ENCODE measurements around the gene TMEM134. TPM values are rescaled to one million over a fixed set of nuclear protein-coding genes. Genes with fewer than 3 reads are reported as not detected.

The TMEM134 gene
- total RNA-seq, 1 donor from 2014 or later = 51.4 TPM

GRCh38 chr11:67495234-67496005, 26.4 kb upstream of the TMEM134 start:
- H3K9me3 Mint-ChIP-seq (ENCODE audit: unreplicated experiment) = no peaks in the 10 kb centered on the region

DNA sequence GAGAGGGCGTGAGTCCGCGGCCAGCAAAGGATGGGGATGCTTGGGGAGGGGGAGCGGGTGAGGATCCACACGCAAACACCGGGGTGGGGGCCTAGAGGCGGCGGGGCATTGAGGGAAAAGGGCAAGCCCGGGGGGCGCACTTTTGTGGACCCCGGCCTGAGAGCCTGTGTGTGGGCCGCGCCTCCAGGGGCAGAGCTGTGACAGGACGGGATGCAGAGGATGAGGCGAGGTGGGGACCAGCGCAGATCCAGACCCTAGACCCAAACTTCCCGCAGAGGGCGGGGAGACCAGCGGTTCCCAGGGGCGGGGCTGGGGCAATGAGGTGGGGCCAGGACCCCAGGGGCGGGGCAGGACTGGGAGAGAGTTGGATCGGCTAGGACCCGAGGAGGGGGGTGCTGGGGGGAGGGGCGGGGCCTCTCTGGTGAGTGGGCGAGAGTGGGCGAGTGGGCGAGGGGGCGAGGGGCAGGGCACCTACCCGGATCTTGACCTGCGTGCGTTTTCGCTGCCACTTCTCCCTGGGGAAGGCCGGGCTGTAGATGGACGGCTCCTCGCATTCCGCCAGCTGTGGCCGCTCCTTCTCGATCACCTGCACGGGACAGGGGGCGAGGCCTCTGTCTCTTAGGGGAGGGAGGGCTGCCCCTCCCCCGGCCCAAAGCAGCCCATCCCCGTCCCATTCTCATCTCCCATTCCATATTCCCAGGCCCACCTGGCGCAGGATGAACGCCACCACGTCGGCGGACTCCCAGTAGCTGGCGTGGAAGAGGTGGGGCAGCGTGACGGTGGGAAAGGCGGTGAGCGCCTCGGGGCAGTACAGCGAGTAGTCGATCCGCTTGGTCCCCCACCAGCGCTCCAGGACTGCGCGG, 25.6 kb upstream of the TMEM134 start:
- H3K36me3 Mint-ChIP-seq (ENCODE audit: unreplicated experiment) = peaks cover 14% of the 10 kb centered on the region
- no peak overlapping the region for H3K27ac Mint-ChIP-seq (ENCODE audit: unreplicated experiment)
- H3K9me3 Mint-ChIP-seq (ENCODE audit: unreplicated experiment) = no peaks in the 10 kb centered on the region
- TF ChIP-seq, protein P1, sequence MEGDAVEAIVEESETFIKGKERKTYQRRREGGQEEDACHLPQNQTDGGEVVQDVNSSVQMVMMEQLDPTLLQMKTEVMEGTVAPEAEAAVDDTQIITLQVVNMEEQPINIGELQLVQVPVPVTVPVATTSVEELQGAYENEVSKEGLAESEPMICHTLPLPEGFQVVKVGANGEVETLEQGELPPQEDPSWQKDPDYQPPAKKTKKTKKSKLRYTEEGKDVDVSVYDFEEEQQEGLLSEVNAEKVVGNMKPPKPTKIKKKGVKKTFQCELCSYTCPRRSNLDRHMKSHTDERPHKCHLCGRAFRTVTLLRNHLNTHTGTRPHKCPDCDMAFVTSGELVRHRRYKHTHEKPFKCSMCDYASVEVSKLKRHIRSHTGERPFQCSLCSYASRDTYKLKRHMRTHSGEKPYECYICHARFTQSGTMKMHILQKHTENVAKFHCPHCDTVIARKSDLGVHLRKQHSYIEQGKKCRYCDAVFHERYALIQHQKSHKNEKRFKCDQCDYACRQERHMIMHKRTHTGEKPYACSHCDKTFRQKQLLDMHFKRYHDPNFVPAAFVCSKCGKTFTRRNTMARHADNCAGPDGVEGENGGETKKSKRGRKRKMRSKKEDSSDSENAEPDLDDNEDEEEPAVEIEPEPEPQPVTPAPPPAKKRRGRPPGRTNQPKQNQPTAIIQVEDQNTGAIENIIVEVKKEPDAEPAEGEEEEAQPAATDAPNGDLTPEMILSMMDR (IDR thresholded peaks at IDR 0.05) = no peak
- no peak overlapping the region for H3K4me3 Mint-ChIP-seq (ENCODE audit: unreplicated experiment)
- H3K27me3 Mint-ChIP-seq (ENCODE audit: unreplicated experiment) = no peaks in the 10 kb centered on the region
- H3K4me1 Mint-ChIP-seq (ENCODE audit: unreplicated experiment) = no peaks in the 10 kb centered on the region
- no peak for DNase-seq (ENCODE audit: extremely low spot score, unreplicated experiment)

More at GRCh38 chr11:67495234-67496005, 26.4 kb upstream of the TMEM134 start:
- H3K36me3 Mint-ChIP-seq (ENCODE audit: unreplicated experiment) = peaks cover 7% of the 10 kb centered on the region
- H3K4me1 Mint-ChIP-seq (ENCODE audit: unreplicated experiment) = no peaks in the 10 kb centered on the region
- TF ChIP-seq, protein P1 (IDR thresholded peaks at IDR 0.05) = no peak
- H3K27me3 Mint-ChIP-seq (ENCODE audit: unreplicated experiment) = no peaks in the 10 kb centered on the region
- no peak for DNase-seq (ENCODE audit: extremely low spot score, unreplicated experiment)
- no peak overlapping the region for H3K27ac Mint-ChIP-seq (ENCODE audit: unreplicated experiment)
- no peak overlapping the region for H3K4me3 Mint-ChIP-seq (ENCODE audit: unreplicated experiment)

DNA sequence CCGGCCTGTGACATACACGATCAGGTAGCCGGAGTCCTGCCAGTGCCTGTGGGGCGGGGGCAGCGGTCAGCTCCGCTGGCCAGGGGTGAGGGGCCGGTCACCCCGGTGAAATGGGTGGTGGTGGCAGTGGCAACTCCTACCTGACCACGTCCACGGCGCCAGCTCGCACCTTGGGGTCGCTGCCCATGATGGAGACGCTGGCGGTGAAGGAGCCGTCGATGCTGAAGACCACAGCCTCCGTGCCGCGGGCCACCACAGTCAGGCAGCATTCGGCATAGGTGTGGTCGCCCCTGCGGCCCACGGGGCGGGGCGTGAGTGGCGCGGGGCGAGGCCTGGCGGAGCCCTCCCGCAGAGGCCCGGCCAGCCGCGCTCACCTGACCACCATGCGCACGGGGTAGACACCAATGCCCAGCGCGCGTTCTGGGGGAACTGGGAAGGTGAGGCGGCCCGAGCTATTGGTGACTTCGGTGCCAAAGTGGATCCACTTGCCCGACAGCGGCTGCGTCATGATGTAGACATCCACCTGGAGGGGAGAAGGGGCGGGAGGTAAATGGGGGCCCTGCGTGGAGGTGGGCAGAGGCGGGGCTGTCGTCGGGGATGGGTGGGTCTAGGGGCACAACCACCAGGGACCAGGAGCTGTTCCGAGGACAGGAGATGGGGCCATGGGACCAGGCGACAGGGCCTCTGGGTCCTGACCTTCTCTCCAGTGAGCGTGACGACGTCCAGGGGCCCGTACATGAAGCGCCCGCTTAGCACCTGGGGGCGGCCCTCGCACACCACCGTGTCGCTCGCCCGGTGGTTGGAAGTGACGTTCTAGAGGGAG, 24.7 kb upstream of the TMEM134 start:
- TF ChIP-seq, protein P1 (IDR thresholded peaks at IDR 0.05) = no peak
- Mint-ChIP-seq H3K27me3 (ENCODE audit: unreplicated experiment) (no peaks in the 10 kb centered on the region), H3K36me3 (ENCODE audit: unreplicated experiment) (peaks cover 14% of the 10 kb centered on the region), H3K9me3 (ENCODE audit: unreplicated experiment) (no peaks in the 10 kb centered on the region), H3K27ac (ENCODE audit: unreplicated experiment) (no peak overlapping the region), H3K4me1 (ENCODE audit: unreplicated experiment) (no peaks in the 10 kb centered on the region), H3K4me3 (ENCODE audit: unreplicated experiment) (no peak overlapping the region)
- DNase-seq (ENCODE audit: extremely low spot score, unreplicated experiment) = no peak

DNA sequence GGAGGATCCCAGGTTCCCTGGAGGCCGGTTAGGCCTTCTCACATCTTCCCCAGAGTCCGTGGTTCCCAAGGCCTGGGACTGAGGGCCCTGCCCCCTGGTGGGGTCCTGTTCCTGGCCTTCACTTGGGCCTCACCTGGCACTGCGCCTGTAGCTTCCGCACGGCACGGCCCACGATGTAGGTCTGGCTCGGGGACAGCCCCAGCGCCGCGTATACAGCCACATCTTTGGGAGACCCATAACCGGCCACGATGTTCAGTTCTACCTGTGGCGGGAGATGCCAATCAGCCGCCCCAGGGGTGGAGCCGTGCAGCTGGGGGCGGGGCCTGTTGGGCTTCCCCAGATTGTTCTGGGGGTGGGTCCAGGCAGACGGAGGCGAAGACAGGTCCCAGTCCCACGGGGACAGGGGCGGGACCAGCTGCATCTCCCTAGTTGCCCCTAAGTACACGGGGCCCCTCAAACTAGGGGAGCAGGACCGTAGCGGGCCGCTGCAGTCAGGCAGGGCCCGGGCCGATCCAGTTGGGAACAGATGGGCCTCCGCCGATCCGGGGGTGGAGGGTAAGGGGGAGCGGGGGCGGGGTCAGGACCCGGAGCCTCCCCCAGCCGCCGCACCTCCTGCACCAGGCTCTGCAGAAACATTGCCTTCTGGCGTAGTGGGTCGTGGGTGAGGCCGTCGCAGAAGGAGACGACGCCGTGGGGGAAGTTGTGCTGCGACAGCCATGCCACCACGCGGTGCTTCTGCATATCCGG, 23.9 kb upstream of the TMEM134 start:
- Mint-ChIP-seq H3K27ac (ENCODE audit: unreplicated experiment) (no peak overlapping the region), H3K36me3 (ENCODE audit: unreplicated experiment) (peaks cover 17% of the 10 kb centered on the region), H3K4me1 (ENCODE audit: unreplicated experiment) (no peaks in the 10 kb centered on the region), H3K4me3 (ENCODE audit: unreplicated experiment) (no peak overlapping the region), H3K9me3 (ENCODE audit: unreplicated experiment) (no peaks in the 10 kb centered on the region), H3K27me3 (ENCODE audit: unreplicated experiment) (no peaks in the 10 kb centered on the region)
- TF ChIP-seq, protein P1 (IDR thresholded peaks at IDR 0.05) = no peak
- no peak for DNase-seq (ENCODE audit: extremely low spot score, unreplicated experiment)

All from osteocyte (in vitro differentiated cells).